ENCODE measurements around the gene SLX4IP. TPM values are rescaled to one million over a fixed set of nuclear protein-coding genes. Genes with fewer than 3 reads are reported as not detected.

The SLX4IP gene
- total and polyA plus RNA-seq, 2 donors (not counting 3 experiments of a cell fraction or from before 2014, with no cell fraction given) = 1.9 to 4.5 TPM

GRCh38 chr20:10637031-10637559 is 202.0 kb downstream of the SLX4IP start:
- no peaks in the 10 kb centered on the region for H3K9me3 ChIP-seq (replicated peaks; ENCODE audit: control insufficient read depth, insufficient read depth, low read length)
- no peaks in the 10 kb centered on the region for H3K79me2 ChIP-seq (ENCODE audit: control insufficient read depth, insufficient read depth, low read length)
- H3K27ac ChIP-seq (ENCODE audit: insufficient read depth, low read depth, low read length) = no peak overlapping the region
- no peak overlapping the region for H2AFZ ChIP-seq (ENCODE audit: low read depth, low read length)
- ChIA-PET CTCF (interaction anchor here (0.7 to 2.0 kb wide), 9 partner anchors 9 to 85 kb away, joined by 3 to 11 read pairs (median 5); no protein-coding TSS in a partner anchor), POLR2A (interaction anchor here (1.2 kb wide), 1 partner anchor 35 kb away, joined by 3 read pairs; no protein-coding TSS in a partner anchor)
- no peaks in the 10 kb centered on the region for H4K20me1 ChIP-seq (replicated peaks; ENCODE audit: control insufficient read depth, extremely low read depth, insufficient read depth, low read length)
- dilution Hi-C loops (cut with MboI; ENCODE audit: extremely low pct_ligation_motif_present, low sequenced_read_pairs) (no loop called here), intact Hi-C loops (cut with micrococcal nuclease) (loop anchor here (2.0 kb wide), 1 partner anchor 32 kb away; no protein-coding TSS in a partner anchor)
- no peak overlapping the region for H3K4me2 ChIP-seq (ENCODE audit: insufficient read depth, low read length)
- TF ChIP-seq CTCF (IDR thresholded peaks at IDR 0.05; ENCODE audit: extremely low read depth in 1 of 2, insufficient read depth in 1 of 2, low read depth in 1 of 2, low read length in 2 of 2) (no peak), POLR2A (IDR thresholded peaks at IDR 0.05; ENCODE audit: low read depth, low read length) (peak; percentile 21), MAX (IDR thresholded peaks at IDR 0.05; ENCODE audit: insufficient read depth, insufficient read length) (no peak), POLR2AphosphoS5 (IDR thresholded peaks at IDR 0.05; ENCODE audit: insufficient read depth, low read depth, low read length) (no peak), JUN (IDR thresholded peaks at IDR 0.05; ENCODE audit: borderline replicate concordance, insufficient read depth, insufficient read length, low read depth) (no peak), FOS (IDR thresholded peaks at IDR 0.05; ENCODE audit: borderline replicate concordance, insufficient read depth, low read length) (no peak), MYC (IDR thresholded peaks at IDR 0.05; ENCODE audit: low read depth, low read length) (no peak), EZH2 (IDR thresholded peaks at IDR 0.05; ENCODE audit: borderline replicate concordance, low read depth, low read length, severe bottlenecking) (no peak)
- BruUV-seq (replicated peaks) = no TSS peak
- no peak overlapping the region for H3K4me3 ChIP-seq (replicated peaks in 1 of 3; ENCODE audit: insufficient read depth in 1 of 3, low read depth in 1 of 3, low read length in 3 of 3)
- H3K9ac ChIP-seq (replicated peaks; ENCODE audit: extremely low read depth, insufficient read depth, low read length) = no peak overlapping the region
- FAIRE-seq (peak; percentile 65), DNase-seq (ENCODE audit: low read depth, low spot score) (no peak)
- H3K36me3 ChIP-seq (ENCODE audit: control insufficient read depth in 2 of 2, extremely low read depth in 1 of 2, insufficient read depth in 2 of 2, low read length in 2 of 2) = peaks cover 6 to 27% of the 10 kb centered on the region in 2 experiments
- no peaks in the 10 kb centered on the region for H3K27me3 ChIP-seq (ENCODE audit: control insufficient read depth in 2 of 2, insufficient read depth in 2 of 2, low read length in 2 of 2)
- H3K9me1 ChIP-seq (replicated peaks; ENCODE audit: control insufficient read depth, extremely low read depth, insufficient read depth, low read length) = no peaks in the 10 kb centered on the region
- peaks cover 38% of the 10 kb centered on the region for H3K4me1 ChIP-seq (ENCODE audit: control insufficient read depth, extremely low read depth, insufficient read depth, low read length)
